Ovary (tissue), 9 donors: Measurements from ENCODE around the gene ZNF598. TPM values are rescaled to one million over a fixed set of nuclear protein-coding genes. Genes with fewer than 3 reads are reported as not detected.
"Not testable (repeated sequence)": the region's sequence is repeated elsewhere in the genome, so short reads cannot be mapped to it uniquely, and the experiment has no call there.

ENCODE experiments used
- DNase-seq, 5 donors: peaks; one replicate each; pipeline ENCODE4 v3.0.0-alpha.2; 2019 to 2020
- H3K27ac ChIP-seq, 2 donors: fragments of 200-600 bp; one replicate each; pipeline versions ENCODE4 v1.5.1 to v1.8.0; 2019 to 2022
- H3K27me3 ChIP-seq: fragments of 200-600 bp; one replicate; pipeline ENCODE4 v1.8.0; 2022
- H3K36me3 ChIP-seq: fragments of 200-600 bp; sonication (generic); one replicate; pipeline ENCODE4 v1.5.1; 2019
- H3K4me1 ChIP-seq: one replicate; pipeline ENCODE4 v1.8.1; 2013; ENCODE audit warnings: mild to moderate bottlenecking, moderate library complexity; ENCODE audit not compliant: insufficient read depth
- H3K4me3 ChIP-seq: fragments of 200-600 bp; sonication (generic); one replicate; pipeline ENCODE4 v1.5.1; 2017
- H3K9me3 ChIP-seq, 2 donors: fragments of 200-600 bp in 1 of 2; sonication (generic) in 1 of 2; one replicate each; pipeline versions ENCODE4 v1.5.1 to v1.8.1; 2013 to 2019; ENCODE audit warnings: mild to moderate bottlenecking in 1 of 2, moderate library complexity in 1 of 2
- EP300 ChIP-seq: sonication (generic); formaldehyde crosslinking; IDR thresholded peaks from one replicate; pipeline ENCODE4 v1.6.1; 2017; ENCODE audit warnings: antibody characterized with exemption
- POLR2A ChIP-seq: fragments of 450-650 bp; IDR thresholded peaks from one replicate; pipeline ENCODE4 v1.6.1; 2017; ENCODE audit warnings: antibody characterized with exemption, mild to moderate bottlenecking, moderate library complexity
- WGBS, 3 donors: extraction: QIAGEN DNeasy Blood & Tissue Kit in 1 of 3; methylation state at CpG; one replicate each; pipeline versions ENCODE4 v1.1.5 to v1.1.7; 2013 to 2017; 5-methylcytosine and 5-hydroxymethylcytosine counted together
- intact Hi-C, 4 donors: fragments of 100-400 bp; cut with DNase I; formaldehyde crosslinking; loops; one replicate each; pipeline versions ENCODE4 v1.11.0 to v1.15.1; 2022 to 2023
- polyA plus RNA-seq, 2 donors: library from polyadenylated mRNA; stranded (reverse); fragments of 200-250 nt in 1 of 2; fragments of 350-450 nt in 1 of 2; fragmentation: Illumina TruSeq in 1 of 2; extraction: RNeasy Lipid Tissue Mini Kit (QIAGEN cat#74804) in 1 of 2; gene quantifications; one replicate each; pipeline ENCODE4 v1.2.3, GENCODE V29; 2013 to 2014
- total RNA-seq, 7 donors: library from RNA; depleted of rRNA in 2 of 7; stranded (reverse); fragments of >200 nt in 2 of 7; fragmentation: NEBNext Ultra II Directional in 3 of 7; extraction: Animal tissue kit (Norgen Biotek cat#: 25700) in 3 of 7; gene quantifications; one replicate each; pipeline versions ENCODE4 v1.1.0 to v1.2.4, GENCODE V29; 2016 to 2023
- TF ChIP-seq, protein P1 (sequence below), 3 donors: fragments of 450-650 bp in 2 of 3; fragments of 200-600 bp in 1 of 3; IDR thresholded peaks; one replicate each; pipeline versions ENCODE4 v1.5.1 to v1.8.0; 2016 to 2022; ENCODE audit warnings: antibody characterized with exemption in 3 of 3, mild to moderate bottlenecking in 1 of 3
- donor health status: DM: no; HTN: no; CAD: no; lungs with moderate emphysema.
- donor health status: DM: no; HTN: no; CAD: no.
- donor health status: Bipolar disorder and iron deficiency.
- donor health status: DM: yes; HTN: yes; CAD: no.
- donor health status: DM: no; HTN: no; CAD: no.
- donor health status: DM: yes; HTN: yes; CAD: no.

The ZNF598 gene
- total and polyA plus RNA-seq, 9 donors, result 0.95 to 44.5 (median 30.3) TPM

GRCh38 chr16:1963806-1964505, 45.7 kb downstream of the ZNF598 start:
- TF ChIP-seq EP300, result no peak
- no peak for TF ChIP-seq POLR2A
- TF ChIP-seq, protein P1, sequence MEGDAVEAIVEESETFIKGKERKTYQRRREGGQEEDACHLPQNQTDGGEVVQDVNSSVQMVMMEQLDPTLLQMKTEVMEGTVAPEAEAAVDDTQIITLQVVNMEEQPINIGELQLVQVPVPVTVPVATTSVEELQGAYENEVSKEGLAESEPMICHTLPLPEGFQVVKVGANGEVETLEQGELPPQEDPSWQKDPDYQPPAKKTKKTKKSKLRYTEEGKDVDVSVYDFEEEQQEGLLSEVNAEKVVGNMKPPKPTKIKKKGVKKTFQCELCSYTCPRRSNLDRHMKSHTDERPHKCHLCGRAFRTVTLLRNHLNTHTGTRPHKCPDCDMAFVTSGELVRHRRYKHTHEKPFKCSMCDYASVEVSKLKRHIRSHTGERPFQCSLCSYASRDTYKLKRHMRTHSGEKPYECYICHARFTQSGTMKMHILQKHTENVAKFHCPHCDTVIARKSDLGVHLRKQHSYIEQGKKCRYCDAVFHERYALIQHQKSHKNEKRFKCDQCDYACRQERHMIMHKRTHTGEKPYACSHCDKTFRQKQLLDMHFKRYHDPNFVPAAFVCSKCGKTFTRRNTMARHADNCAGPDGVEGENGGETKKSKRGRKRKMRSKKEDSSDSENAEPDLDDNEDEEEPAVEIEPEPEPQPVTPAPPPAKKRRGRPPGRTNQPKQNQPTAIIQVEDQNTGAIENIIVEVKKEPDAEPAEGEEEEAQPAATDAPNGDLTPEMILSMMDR (IDR thresholded peaks at IDR 0.05), result no peak
- H3K27ac ChIP-seq, result peak overlapping the region; percentile 87 to 89
- H3K27me3 ChIP-seq, result no peaks in the 10 kb centered on the region
- H3K9me3 ChIP-seq, result no peaks in the 10 kb centered on the region
- H3K4me1 ChIP-seq, result peaks cover 14% of the 10 kb centered on the region
- no peaks in the 10 kb centered on the region for H3K36me3 ChIP-seq
- 6 to 11% (median 7%) methylated on average over 34 to 44 of the region's 44 CpGs for WGBS, 3 donors
- peak overlapping the region; percentile 92 for H3K4me3 ChIP-seq
- intact Hi-C loops, result loop anchor here in 1 of 4 donors (10.0 kb wide), 1 partner anchor 1329 kb away; the partner anchor contains the start of genes METTL26 and WFIKKN1
- peak in 2 of 5 donors; percentile 52 to 60 for DNase-seq

- intact Hi-C loops, result loop anchor here in 1 of 4 donors (10.0 kb wide), 1 partner anchor 1328 kb away; the partner anchor contains the start of genes METTL26 and WFIKKN1
- not testable (repeated sequence) for H3K4me3 ChIP-seq, H3K27ac ChIP-seq, H3K9me3 ChIP-seq, H3K36me3 ChIP-seq, H3K27me3 ChIP-seq
- 73 to 83% (median 74%) methylated on average over 35 to 37 of the region's 37 CpGs for WGBS, 3 donors
- H3K4me1 ChIP-seq, result peaks cover 14% of the 10 kb centered on the region
- DNase-seq, result peak in 1 of 5 donors; percentile 38
Observed at GRCh38 chr16:1962161-1963153, 47.2 kb downstream of the ZNF598 start.

- H3K4me3 ChIP-seq, result no peak overlapping the region
- 46 to 55% (median 51%) methylated on average over 6 of the region's 6 CpGs for WGBS, 3 donors
- H3K4me1 ChIP-seq, result peaks cover 14% of the 10 kb centered on the region
- peak in 2 of 5 donors; percentile 20 to 34 for DNase-seq
- intact Hi-C loops, result loop anchor here in 1 of 4 donors (10.0 kb wide), 1 partner anchor 1327 kb away; the partner anchor contains the start of genes METTL26 and WFIKKN1
- no peaks in the 10 kb centered on the region for H3K27me3 ChIP-seq
- H3K36me3 ChIP-seq, result no peaks in the 10 kb centered on the region
- TF ChIP-seq POLR2A (no peak), EP300 (no peak)
- TF ChIP-seq, protein P1 (IDR thresholded peaks at IDR 0.05), result no peak
- no peak overlapping the region for H3K27ac ChIP-seq
- H3K9me3 ChIP-seq, result no peaks in the 10 kb centered on the region
Observed at GRCh38 chr16:1961651-1962067, 48.0 kb downstream of the ZNF598 start.

DNA sequence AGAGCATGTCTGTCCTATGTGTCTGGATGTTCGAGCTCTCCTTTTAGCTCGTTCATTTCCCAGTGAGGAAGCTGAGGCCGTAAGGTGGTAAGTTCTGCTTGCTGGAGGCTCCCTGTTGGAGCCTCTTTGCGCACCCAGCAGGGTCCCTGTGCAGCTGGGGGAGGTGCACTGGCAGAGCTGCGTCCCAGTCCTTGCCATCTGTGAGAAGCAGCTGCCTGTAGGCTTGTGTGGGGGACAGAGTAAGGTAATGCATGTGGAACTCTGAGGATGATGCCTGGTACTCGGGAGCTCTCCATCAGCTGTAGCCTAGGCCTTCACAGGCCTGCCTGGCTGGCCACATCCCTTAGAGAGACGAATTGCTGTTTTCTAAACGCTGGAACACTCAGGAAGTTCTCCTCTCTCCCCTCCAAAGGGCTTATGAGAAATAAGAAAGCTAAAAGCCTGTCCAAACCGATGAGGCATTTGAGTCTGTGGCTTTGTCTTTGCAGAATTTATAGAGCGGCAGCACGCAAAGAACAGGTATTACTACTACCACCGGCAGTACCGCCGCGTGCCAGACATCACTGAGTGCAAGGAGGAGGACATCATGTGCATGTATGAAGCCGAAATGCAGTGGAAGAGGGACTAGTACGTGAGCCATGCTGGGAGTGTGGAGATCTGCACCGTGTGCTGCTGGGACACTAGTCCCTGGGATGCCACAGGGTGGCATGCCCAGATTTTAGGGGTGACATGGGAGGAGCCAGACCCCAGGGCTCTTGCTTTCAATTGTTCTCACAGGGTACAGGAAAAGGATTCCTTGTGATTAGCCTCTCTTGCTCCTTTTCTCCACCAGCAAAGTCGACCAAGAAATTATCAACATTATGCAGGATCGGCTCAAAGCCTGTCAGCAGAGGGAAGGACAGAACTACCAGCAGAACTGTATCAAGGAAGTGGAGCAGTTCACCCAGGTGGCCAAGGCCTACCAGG, 48.7 kb downstream of the ZNF598 start:
- peak in 1 of 5 donors; percentile 44 for DNase-seq
- WGBS, 3 donors, result 35 to 43% (median 35%) methylated on average over 20 of the region's 20 CpGs
- TF ChIP-seq, protein P1 (IDR thresholded peaks at IDR 0.05), result no peak
- TF ChIP-seq POLR2A (no peak), EP300 (no peak)

More for the DNA sequence above, 48.7 kb downstream of the ZNF598 start:
- Histone ChIP-seq H3K27me3 (no peaks in the 10 kb centered on the region), H3K4me3 (peak overlapping the region; percentile 75), H3K4me1 (peaks cover 14% of the 10 kb centered on the region), H3K27ac (no peak overlapping the region), H3K9me3 (no peaks in the 10 kb centered on the region), H3K36me3 (no peaks in the 10 kb centered on the region)
- intact Hi-C loops, result loop anchor here in 1 of 4 donors (10.0 kb wide), 1 partner anchor 1326 kb away; the partner anchor contains the start of genes METTL26 and WFIKKN1
